SU-DHL-6 (cell line): Measurements from ENCODE around the gene RHBDF2.
"Not testable (repeated sequence)": the region's sequence is repeated elsewhere in the genome, so short reads cannot be mapped to it uniquely, and the experiment has no call there.

Experiments
- CTCF ChIP-seq: fragments of 200-600 bp; sonication (generic); IDR thresholded peaks from one replicate; pipeline ENCODE4 v1.5.1; 2017; ENCODE audit warnings: antibody characterized with exemption, mild to moderate bottlenecking, low read length, moderate library complexity; ENCODE audit not compliant: insufficient read depth, poor library complexity, severe bottlenecking
- EZH2phosphoT487 ChIP-seq: fragments of 200-600 bp; sonication (generic), shearing (Covaris generic); conservative IDR thresholded peaks from 2 replicates; pipeline ENCODE4 v1.6.1; 2018; ENCODE audit warnings: mild to moderate bottlenecking, antibody characterized with exemption, low read length, moderate library complexity, mixed read lengths

- not testable (repeated sequence) for TF ChIP-seq CTCF, EZH2phosphoT487
These were observed 7.3 kb upstream of the RHBDF2 start for GRCh38 chr17:76508472-76509063.
